ENCODE data around the gene TFAP2A.

TFAP2A gene

DNA sequence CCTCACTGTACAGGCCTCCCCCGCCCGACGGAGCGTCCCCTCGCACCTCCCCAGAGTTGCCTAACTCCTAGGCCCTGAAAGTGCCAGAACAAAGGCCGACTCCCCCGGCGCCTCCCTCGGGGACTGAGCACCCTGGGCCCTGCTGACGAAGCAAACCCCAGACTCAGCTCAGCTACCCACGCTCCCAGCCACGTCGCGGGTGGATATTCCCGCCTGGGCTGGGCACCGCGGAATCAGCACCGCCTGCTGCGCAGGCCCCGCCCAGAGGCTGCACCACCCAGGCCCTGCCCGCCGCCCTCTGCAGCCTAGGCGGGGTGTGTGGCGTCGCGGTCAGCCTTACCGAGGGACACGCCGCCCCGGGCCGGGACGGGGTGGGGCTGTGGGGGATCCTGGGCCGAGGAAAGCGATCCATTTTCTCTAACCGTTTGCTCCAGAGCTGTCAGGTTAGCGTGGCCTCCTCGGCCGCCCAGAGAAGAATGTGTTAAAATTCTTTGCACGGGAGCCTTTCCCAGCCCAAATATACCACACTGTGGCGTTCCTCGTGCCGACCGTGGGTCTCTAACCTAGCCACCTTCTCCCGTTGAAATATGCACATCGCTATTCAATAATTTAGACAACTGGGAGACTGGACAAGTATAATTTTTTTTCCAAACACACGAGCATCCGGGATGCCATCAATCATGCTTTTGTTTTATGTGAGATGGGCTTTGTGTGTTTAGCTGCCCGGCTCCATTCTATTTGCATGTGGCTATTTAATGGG lies 31.4 kb downstream of the TFAP2A start:
- Histone ChIP-seq H3K9ac (ENCODE audit: low read length) (no peak overlapping the region), H3K4me3 (ENCODE audit: insufficient read depth, low read length, poor library complexity, severe bottlenecking) (no peak overlapping the region), H3K79me2 (ENCODE audit: insufficient read depth, low read length) (no peaks in the 10 kb centered on the region), H3K27me3 (ENCODE audit: low read length) (no peaks in the 10 kb centered on the region), H4K20me1 (ENCODE audit: low read depth, low read length) (no peaks in the 10 kb centered on the region), H3K27ac (ENCODE audit: low read depth, low read length) (no peak overlapping the region), H3K9me2 (replicated peaks; ENCODE audit: insufficient read depth, low read length) (no peaks in the 10 kb centered on the region), H3K36me3 (ENCODE audit: low read length) (no peaks in the 10 kb centered on the region), H3F3A (ENCODE audit: insufficient read depth) (no peaks in the 10 kb centered on the region), H2AFZ (ENCODE audit: low read depth, low read length, severe bottlenecking) (no peak overlapping the region), H3K9me3 (ENCODE audit: insufficient read depth, low read length) (no peaks in the 10 kb centered on the region), H3K4me2 (ENCODE audit: low read depth, low read length, poor library complexity, severe bottlenecking) (no peak overlapping the region)
- TF ChIP-seq EZH2phosphoT487 (conservative IDR thresholded peaks at IDR 0.05; ENCODE audit: low read length): no peak
- TF ChIP-seq CTCF (IDR thresholded peaks at IDR 0.05; ENCODE audit: insufficient read depth, low read length, poor library complexity, severe bottlenecking): no peak

DNA sequence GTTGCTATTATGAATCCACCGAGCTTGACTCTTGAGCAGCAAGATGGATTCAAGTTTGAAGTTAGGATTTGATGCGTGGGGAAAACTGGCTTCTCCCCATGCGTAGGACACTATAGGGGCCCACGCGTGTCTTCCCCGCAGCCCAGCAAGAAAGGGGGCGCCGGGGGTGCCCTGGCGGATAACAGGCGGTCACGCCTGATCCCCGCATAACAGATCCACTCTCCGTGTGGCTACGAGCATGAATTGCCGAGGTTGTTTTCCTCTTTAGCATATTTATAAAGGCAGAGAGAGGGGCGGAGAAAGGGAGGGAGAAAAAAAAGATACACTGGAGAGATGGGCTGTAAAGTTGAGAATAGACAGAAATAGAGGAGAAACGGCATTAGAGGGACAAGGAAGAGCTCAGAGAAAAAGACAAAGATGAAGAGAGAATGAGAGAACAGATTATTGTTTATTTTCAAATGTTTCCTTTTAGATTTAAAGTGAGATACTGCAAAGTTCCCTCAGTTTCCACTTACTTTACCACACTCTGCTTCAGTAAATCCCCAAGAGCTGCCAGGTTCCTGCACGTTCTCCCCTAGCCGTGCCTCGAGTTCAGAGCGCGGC lies 32.0 kb downstream of the TFAP2A start:
- H4K20me1 ChIP-seq (ENCODE audit: low read depth, low read length): no peaks in the 10 kb centered on the region
- no peaks in the 10 kb centered on the region for H3K27me3 ChIP-seq (ENCODE audit: low read length)
- no peaks in the 10 kb centered on the region for H3F3A ChIP-seq (ENCODE audit: insufficient read depth)
- TF ChIP-seq EZH2phosphoT487 (conservative IDR thresholded peaks at IDR 0.05; ENCODE audit: low read length) (no peak), CTCF (IDR thresholded peaks at IDR 0.05; ENCODE audit: insufficient read depth, low read length, poor library complexity, severe bottlenecking) (no peak)
- H3K9me3 ChIP-seq (ENCODE audit: insufficient read depth, low read length): no peaks in the 10 kb centered on the region
- no peak overlapping the region for H3K4me2 ChIP-seq (ENCODE audit: low read depth, low read length, poor library complexity, severe bottlenecking)
- H3K9me2 ChIP-seq (replicated peaks; ENCODE audit: insufficient read depth, low read length): no peaks in the 10 kb centered on the region
- H2AFZ ChIP-seq (ENCODE audit: low read depth, low read length, severe bottlenecking): no peak overlapping the region
- H3K36me3 ChIP-seq (ENCODE audit: low read length): no peaks in the 10 kb centered on the region
- H3K4me3 ChIP-seq (ENCODE audit: insufficient read depth, low read length, poor library complexity, severe bottlenecking): no peak overlapping the region
- H3K27ac ChIP-seq (ENCODE audit: low read depth, low read length): no peak overlapping the region
- H3K9ac ChIP-seq (ENCODE audit: low read length): no peak overlapping the region
- H3K79me2 ChIP-seq (ENCODE audit: insufficient read depth, low read length): no peaks in the 10 kb centered on the region

GRCh38 chr6:10382322-10382721 lies 32.6 kb downstream of the TFAP2A start:
- no peak overlapping the region for H3K9ac ChIP-seq (ENCODE audit: low read length)
- no peaks in the 10 kb centered on the region for H3K9me2 ChIP-seq (replicated peaks; ENCODE audit: insufficient read depth, low read length)
- TF ChIP-seq EZH2phosphoT487 (conservative IDR thresholded peaks at IDR 0.05; ENCODE audit: low read length) (no peak), CTCF (IDR thresholded peaks at IDR 0.05; ENCODE audit: insufficient read depth, low read length, poor library complexity, severe bottlenecking) (no peak)
- no peak overlapping the region for H3K4me2 ChIP-seq (ENCODE audit: low read depth, low read length, poor library complexity, severe bottlenecking)
- H3K36me3 ChIP-seq (ENCODE audit: low read length): no peaks in the 10 kb centered on the region
- no peaks in the 10 kb centered on the region for H3K9me3 ChIP-seq (ENCODE audit: insufficient read depth, low read length)
- no peaks in the 10 kb centered on the region for H3F3A ChIP-seq (ENCODE audit: insufficient read depth)
- H3K27me3 ChIP-seq (ENCODE audit: low read length): no peaks in the 10 kb centered on the region
- no peak overlapping the region for H3K27ac ChIP-seq (ENCODE audit: low read depth, low read length)
- H4K20me1 ChIP-seq (ENCODE audit: low read depth, low read length): no peaks in the 10 kb centered on the region
- H3K4me3 ChIP-seq (ENCODE audit: insufficient read depth, low read length, poor library complexity, severe bottlenecking): no peak overlapping the region
- H3K79me2 ChIP-seq (ENCODE audit: insufficient read depth, low read length): no peaks in the 10 kb centered on the region
- H2AFZ ChIP-seq (ENCODE audit: low read depth, low read length, severe bottlenecking): no peak overlapping the region

Measured in SU-DHL-6 (cell line).